SU-DHL-6 (cell line): ENCODE data around the gene DMBT1.
A peak's percentile ranks its signal among the peaks of the same experiment; 100 is the strongest.

Experiments
- H2AFZ ChIP-seq: fragments of 200-600 bp; sonication (generic); 2 replicates; pipeline ENCODE4 v1.6.1; 2014; ENCODE audit warnings: low read depth, mild to moderate bottlenecking, moderate library complexity, mixed read lengths, antibody characterized with exemption, low read length; ENCODE audit not compliant: severe bottlenecking
- H3F3A ChIP-seq: fragments of 200-600 bp; shearing (Covaris generic); 2 replicates; pipeline ENCODE4 v1.6.0; 2016; ENCODE audit warnings: antibody characterized with exemption, mild to moderate bottlenecking; ENCODE audit not compliant: insufficient read depth
- H3K27ac ChIP-seq: fragments of 200-600 bp; sonication (generic); 2 replicates; pipeline ENCODE4 v1.5.1; 2016; ENCODE audit warnings: low read depth, mild to moderate bottlenecking, low read length, moderate library complexity, mixed read lengths
- H3K27me3 ChIP-seq: fragments of 200-600 bp; sonication (generic), shearing (Covaris generic); 2 replicates; pipeline ENCODE4 v1.6.0; 2014; ENCODE audit warnings: mild to moderate bottlenecking, low read length
- H3K36me3 ChIP-seq: fragments of 200-600 bp; sonication (generic); 2 replicates; pipeline ENCODE4 v1.6.1; 2014; ENCODE audit warnings: mild to moderate bottlenecking, low read length, mixed read lengths
- H3K4me2 ChIP-seq: fragments of 300-600, 200-600 bp; shearing (Covaris generic), sonication (generic); 2 replicates; pipeline ENCODE4 v1.6.0; 2014; ENCODE audit warnings: low read length, low read depth, mild to moderate bottlenecking; ENCODE audit not compliant: poor library complexity, severe bottlenecking
- H3K4me3 ChIP-seq: fragments of 200-600 bp; sonication (generic); 2 replicates; pipeline ENCODE4 v1.5.1; 2014; ENCODE audit warnings: antibody characterized with exemption, low read length, mild to moderate bottlenecking, mixed read lengths; ENCODE audit not compliant: insufficient read depth, poor library complexity, severe bottlenecking
- H3K79me2 ChIP-seq: fragments of 200-600 bp; sonication (generic); 2 replicates; pipeline ENCODE4 v1.6.1; 2014; ENCODE audit warnings: mild to moderate bottlenecking, low read length, moderate library complexity; ENCODE audit not compliant: insufficient read depth
- H3K9ac ChIP-seq: fragments of 200-600 bp; sonication (generic); 2 replicates; pipeline ENCODE4 v1.7.0; 2014; ENCODE audit warnings: mild to moderate bottlenecking, low read length
- H3K9me2 ChIP-seq: fragments of 200-600 bp; sonication (generic); replicated peaks from 2 replicates; pipeline ENCODE4 v1.6.1; 2014; ENCODE audit warnings: low read length; ENCODE audit not compliant: insufficient read depth
- H3K9me3 ChIP-seq: fragments of 200-600 bp; sonication (generic); 2 replicates; pipeline ENCODE4 v1.6.1; 2014; ENCODE audit warnings: low read length, mixed read lengths; ENCODE audit not compliant: insufficient read depth
- H4K20me1 ChIP-seq: fragments of 200-600 bp; sonication (generic); 2 replicates; pipeline ENCODE4 v1.6.1; 2014; ENCODE audit warnings: low read depth, mild to moderate bottlenecking, antibody characterized with exemption, low read length, moderate library complexity, mixed read lengths
- CTCF ChIP-seq: fragments of 200-600 bp; sonication (generic); IDR thresholded peaks from one replicate; pipeline ENCODE4 v1.5.1; 2017; ENCODE audit warnings: antibody characterized with exemption, mild to moderate bottlenecking, low read length, moderate library complexity; ENCODE audit not compliant: insufficient read depth, poor library complexity, severe bottlenecking
- EZH2phosphoT487 ChIP-seq: fragments of 200-600 bp; sonication (generic), shearing (Covaris generic); conservative IDR thresholded peaks from 2 replicates; pipeline ENCODE4 v1.6.1; 2018; ENCODE audit warnings: mild to moderate bottlenecking, antibody characterized with exemption, low read length, moderate library complexity, mixed read lengths

The DMBT1 gene

GRCh38 chr10:122647383-122647968 lies 86.9 kb downstream of the DMBT1 start:
- no peak overlapping the region for H3K4me3 ChIP-seq
- H2AFZ ChIP-seq: no peak overlapping the region
- H3K4me2 ChIP-seq: no peak overlapping the region
- TF ChIP-seq CTCF (no peak), EZH2phosphoT487 (no peak)
- H3K27me3 ChIP-seq: no peaks in the 10 kb centered on the region
- no peaks in the 10 kb centered on the region for H3K9me3 ChIP-seq
- H3K9me2 ChIP-seq: no peaks in the 10 kb centered on the region
- H3K36me3 ChIP-seq: no peaks in the 10 kb centered on the region
- no peaks in the 10 kb centered on the region for H4K20me1 ChIP-seq
- no peak overlapping the region for H3K9ac ChIP-seq
- H3K27ac ChIP-seq: no peak overlapping the region
- H3F3A ChIP-seq: no peaks in the 10 kb centered on the region
- no peaks in the 10 kb centered on the region for H3K79me2 ChIP-seq

GRCh38 chr10:122648599-122649428 lies 88.3 kb downstream of the DMBT1 start:
- Histone ChIP-seq H3K9me2 (no peaks in the 10 kb centered on the region), H3K79me2 (no peaks in the 10 kb centered on the region), H4K20me1 (no peaks in the 10 kb centered on the region), H3K4me3 (no peak overlapping the region), H3K9ac (no peak overlapping the region), H3K27ac (no peak overlapping the region), H2AFZ (no peak overlapping the region), H3K9me3 (no peaks in the 10 kb centered on the region), H3F3A (no peaks in the 10 kb centered on the region), H3K27me3 (no peaks in the 10 kb centered on the region), H3K36me3 (no peaks in the 10 kb centered on the region), H3K4me2 (no peak overlapping the region)
- no peak for TF ChIP-seq EZH2phosphoT487
- TF ChIP-seq CTCF: peak; percentile 43

GRCh38 chr10:122649903-122650302 lies 89.3 kb downstream of the DMBT1 start:
- H3K36me3 ChIP-seq: no peaks in the 10 kb centered on the region
- H3K4me3 ChIP-seq: no peak overlapping the region
- no peak overlapping the region for H2AFZ ChIP-seq
- H3K9me2 ChIP-seq: no peaks in the 10 kb centered on the region
- no peaks in the 10 kb centered on the region for H3K9me3 ChIP-seq
- no peak overlapping the region for H3K4me2 ChIP-seq
- no peak for TF ChIP-seq EZH2phosphoT487
- TF ChIP-seq CTCF: no peak
- no peak overlapping the region for H3K27ac ChIP-seq
- no peaks in the 10 kb centered on the region for H3K27me3 ChIP-seq
- H4K20me1 ChIP-seq: no peaks in the 10 kb centered on the region
- no peaks in the 10 kb centered on the region for H3F3A ChIP-seq
- no peaks in the 10 kb centered on the region for H3K79me2 ChIP-seq
- no peak overlapping the region for H3K9ac ChIP-seq
